ENCODE measurements around the gene DYNC2LI1.

DNA sequence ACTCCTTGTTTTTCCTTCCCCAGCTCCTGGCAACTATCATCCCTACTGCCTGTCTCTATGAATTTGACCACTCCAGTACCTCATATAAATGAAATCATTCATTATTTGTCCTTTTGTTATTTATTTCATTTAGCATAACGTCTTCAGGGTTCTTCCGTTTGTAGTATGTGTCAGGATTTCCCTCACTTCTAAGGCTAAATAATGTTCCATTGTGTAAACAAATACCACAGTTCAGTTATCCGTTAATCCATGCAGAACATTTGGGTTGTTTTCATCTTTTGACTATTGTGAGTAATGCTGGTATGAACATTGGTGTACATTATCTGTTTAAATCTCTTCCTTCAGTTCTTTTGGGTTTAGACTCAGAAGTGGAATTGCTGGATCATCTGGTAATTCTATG lies 18.8 kb downstream of the DYNC2LI1 start:
- no peak for TF ChIP-seq CREB5 (CRISPR knock-in tag; IDR thresholded peaks at IDR 0.05; ENCODE audit: low read depth)
- TF ChIP-seq RARB (CRISPR knock-in tag; IDR thresholded peaks at IDR 0.05) = no peak
- TF ChIP-seq, protein P1, sequence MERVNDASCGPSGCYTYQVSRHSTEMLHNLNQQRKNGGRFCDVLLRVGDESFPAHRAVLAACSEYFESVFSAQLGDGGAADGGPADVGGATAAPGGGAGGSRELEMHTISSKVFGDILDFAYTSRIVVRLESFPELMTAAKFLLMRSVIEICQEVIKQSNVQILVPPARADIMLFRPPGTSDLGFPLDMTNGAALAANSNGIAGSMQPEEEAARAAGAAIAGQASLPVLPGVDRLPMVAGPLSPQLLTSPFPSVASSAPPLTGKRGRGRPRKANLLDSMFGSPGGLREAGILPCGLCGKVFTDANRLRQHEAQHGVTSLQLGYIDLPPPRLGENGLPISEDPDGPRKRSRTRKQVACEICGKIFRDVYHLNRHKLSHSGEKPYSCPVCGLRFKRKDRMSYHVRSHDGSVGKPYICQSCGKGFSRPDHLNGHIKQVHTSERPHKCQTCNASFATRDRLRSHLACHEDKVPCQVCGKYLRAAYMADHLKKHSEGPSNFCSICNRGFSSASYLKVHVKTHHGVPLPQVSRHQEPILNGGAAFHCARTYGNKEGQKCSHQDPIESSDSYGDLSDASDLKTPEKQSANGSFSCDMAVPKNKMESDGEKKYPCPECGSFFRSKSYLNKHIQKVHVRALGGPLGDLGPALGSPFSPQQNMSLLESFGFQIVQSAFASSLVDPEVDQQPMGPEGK (CRISPR knock-in tag; IDR thresholded peaks at IDR 0.05; ENCODE audit: borderline replicate concordance) = no peak
- no peak for TF ChIP-seq GLIS3 (CRISPR knock-in tag; IDR thresholded peaks at IDR 0.05)
- TF ChIP-seq ZFP3 (CRISPR knock-in tag; IDR thresholded peaks at IDR 0.05) = no peak
- no peak for TF ChIP-seq TOX (CRISPR knock-in tag; IDR thresholded peaks at IDR 0.05; ENCODE audit: borderline replicate concordance)
- TF ChIP-seq TCF4 (CRISPR knock-in tag; IDR thresholded peaks at IDR 0.05; ENCODE audit: borderline replicate concordance) = no peak
- no peak for TF ChIP-seq ZC3H10 (CRISPR knock-in tag; IDR thresholded peaks at IDR 0.05)
- TF ChIP-seq ZFP30 (CRISPR knock-in tag; IDR thresholded peaks at IDR 0.05) = no peak
- TF ChIP-seq ISL1 (CRISPR knock-in tag; IDR thresholded peaks at IDR 0.05) = no peak
